Measurements from ENCODE around the gene C2orf74.

Gene C2orf74

DNA sequence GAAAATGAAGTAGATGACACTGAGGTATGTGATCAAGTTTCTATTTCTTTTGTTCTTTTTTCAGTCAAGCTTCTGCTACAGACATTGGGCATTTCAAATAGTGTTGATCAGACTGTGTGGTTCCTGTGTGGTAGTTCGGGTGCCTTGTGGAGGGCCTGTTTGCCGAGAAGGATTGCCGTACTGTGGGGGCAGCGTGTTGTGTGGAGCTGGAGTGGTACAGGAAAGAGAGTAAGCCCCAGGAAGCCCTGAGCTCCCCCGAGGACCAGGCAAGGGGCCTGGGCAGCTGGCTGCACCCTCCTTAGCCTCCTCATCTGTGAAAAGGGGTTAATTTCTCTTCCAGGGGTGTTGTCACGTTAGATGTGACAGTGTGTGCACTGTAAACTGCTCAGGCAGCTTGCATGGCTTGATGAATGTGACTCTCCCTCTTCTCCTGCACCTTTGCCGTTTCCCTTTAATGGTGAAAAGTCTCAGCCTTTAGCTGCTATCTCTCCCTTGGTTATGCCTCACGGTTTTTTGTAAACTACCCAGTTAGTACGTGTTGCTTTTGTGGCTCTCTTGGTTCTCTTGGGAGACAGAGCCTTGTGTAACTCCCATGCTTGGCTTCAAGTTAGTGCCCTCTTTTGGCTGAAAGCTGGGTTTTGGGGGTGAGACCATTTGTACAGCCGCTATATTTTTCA, 19.5 kb downstream of the C2orf74 start:
- no peak for TF ChIP-seq TAF1 (IDR thresholded peaks at IDR 0.05; ENCODE audit: low read depth)
- no peak for TF ChIP-seq CEBPB (IDR thresholded peaks at IDR 0.05)
- TF ChIP-seq, protein P1, sequence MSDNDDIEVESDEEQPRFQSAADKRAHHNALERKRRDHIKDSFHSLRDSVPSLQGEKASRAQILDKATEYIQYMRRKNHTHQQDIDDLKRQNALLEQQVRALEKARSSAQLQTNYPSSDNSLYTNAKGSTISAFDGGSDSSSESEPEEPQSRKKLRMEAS (IDR thresholded peaks at IDR 0.05): no peak
- no peak for TF ChIP-seq FOXM1 (IDR thresholded peaks at IDR 0.05; ENCODE audit: borderline replicate concordance, low read depth)
- TF ChIP-seq NFIC (IDR thresholded peaks at IDR 0.05): no peak
- TF ChIP-seq TCF12 (IDR thresholded peaks at IDR 0.05; ENCODE audit: low read depth): no peak
- TF ChIP-seq, protein P2, sequence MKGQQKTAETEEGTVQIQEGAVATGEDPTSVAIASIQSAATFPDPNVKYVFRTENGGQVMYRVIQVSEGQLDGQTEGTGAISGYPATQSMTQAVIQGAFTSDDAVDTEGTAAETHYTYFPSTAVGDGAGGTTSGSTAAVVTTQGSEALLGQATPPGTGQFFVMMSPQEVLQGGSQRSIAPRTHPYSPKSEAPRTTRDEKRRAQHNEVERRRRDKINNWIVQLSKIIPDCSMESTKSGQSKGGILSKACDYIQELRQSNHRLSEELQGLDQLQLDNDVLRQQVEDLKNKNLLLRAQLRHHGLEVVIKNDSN (IDR thresholded peaks at IDR 0.05): no peak
- TF ChIP-seq EP300 (IDR thresholded peaks at IDR 0.05; ENCODE audit: borderline replicate concordance): no peak
- TF ChIP-seq, protein P3, sequence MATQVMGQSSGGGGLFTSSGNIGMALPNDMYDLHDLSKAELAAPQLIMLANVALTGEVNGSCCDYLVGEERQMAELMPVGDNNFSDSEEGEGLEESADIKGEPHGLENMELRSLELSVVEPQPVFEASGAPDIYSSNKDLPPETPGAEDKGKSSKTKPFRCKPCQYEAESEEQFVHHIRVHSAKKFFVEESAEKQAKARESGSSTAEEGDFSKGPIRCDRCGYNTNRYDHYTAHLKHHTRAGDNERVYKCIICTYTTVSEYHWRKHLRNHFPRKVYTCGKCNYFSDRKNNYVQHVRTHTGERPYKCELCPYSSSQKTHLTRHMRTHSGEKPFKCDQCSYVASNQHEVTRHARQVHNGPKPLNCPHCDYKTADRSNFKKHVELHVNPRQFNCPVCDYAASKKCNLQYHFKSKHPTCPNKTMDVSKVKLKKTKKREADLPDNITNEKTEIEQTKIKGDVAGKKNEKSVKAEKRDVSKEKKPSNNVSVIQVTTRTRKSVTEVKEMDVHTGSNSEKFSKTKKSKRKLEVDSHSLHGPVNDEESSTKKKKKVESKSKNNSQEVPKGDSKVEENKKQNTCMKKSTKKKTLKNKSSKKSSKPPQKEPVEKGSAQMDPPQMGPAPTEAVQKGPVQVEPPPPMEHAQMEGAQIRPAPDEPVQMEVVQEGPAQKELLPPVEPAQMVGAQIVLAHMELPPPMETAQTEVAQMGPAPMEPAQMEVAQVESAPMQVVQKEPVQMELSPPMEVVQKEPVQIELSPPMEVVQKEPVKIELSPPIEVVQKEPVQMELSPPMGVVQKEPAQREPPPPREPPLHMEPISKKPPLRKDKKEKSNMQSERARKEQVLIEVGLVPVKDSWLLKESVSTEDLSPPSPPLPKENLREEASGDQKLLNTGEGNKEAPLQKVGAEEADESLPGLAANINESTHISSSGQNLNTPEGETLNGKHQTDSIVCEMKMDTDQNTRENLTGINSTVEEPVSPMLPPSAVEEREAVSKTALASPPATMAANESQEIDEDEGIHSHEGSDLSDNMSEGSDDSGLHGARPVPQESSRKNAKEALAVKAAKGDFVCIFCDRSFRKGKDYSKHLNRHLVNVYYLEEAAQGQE (IDR thresholded peaks at IDR 0.05; ENCODE audit: low read depth): no peak
- no peak for TF ChIP-seq ZBTB7A (IDR thresholded peaks at IDR 0.05; ENCODE audit: low read depth)
- no peak for TF ChIP-seq EGR1 (IDR thresholded peaks at IDR 0.05)
- no peak for TF ChIP-seq YY1 (IDR thresholded peaks at IDR 0.05; ENCODE audit: low read depth)
- TF ChIP-seq TEAD4 (IDR thresholded peaks at IDR 0.05): no peak
- TF ChIP-seq CREB1 (IDR thresholded peaks at IDR 0.05; ENCODE audit: low read depth): no peak
- no peak for TF ChIP-seq RAD21 (IDR thresholded peaks at IDR 0.05; ENCODE audit: low read depth)

DNA sequence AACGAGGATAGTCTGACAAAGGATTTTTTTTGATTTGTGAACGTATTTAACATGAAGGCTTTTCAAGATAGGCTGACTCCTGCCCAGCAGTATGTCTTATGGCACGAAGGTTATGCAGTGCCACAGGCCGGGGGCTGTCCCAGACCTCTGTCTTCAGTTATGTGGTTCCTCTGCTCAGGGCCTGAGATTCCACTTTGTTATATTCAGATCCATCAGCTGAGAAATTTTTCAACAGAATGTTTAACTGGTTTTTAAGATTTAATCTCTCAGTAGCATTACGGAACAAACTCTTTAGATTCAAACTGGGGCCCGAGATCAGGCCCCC, 20.0 kb downstream of the C2orf74 start:
- TF ChIP-seq, protein P1 (IDR thresholded peaks at IDR 0.05): no peak
- TF ChIP-seq TAF1 (IDR thresholded peaks at IDR 0.05; ENCODE audit: low read depth) (no peak), FOXM1 (IDR thresholded peaks at IDR 0.05; ENCODE audit: borderline replicate concordance, low read depth) (no peak), NFIC (IDR thresholded peaks at IDR 0.05) (no peak), TCF12 (IDR thresholded peaks at IDR 0.05; ENCODE audit: low read depth) (no peak), CREB1 (IDR thresholded peaks at IDR 0.05; ENCODE audit: low read depth) (no peak), RAD21 (IDR thresholded peaks at IDR 0.05; ENCODE audit: low read depth) (no peak), CEBPB (IDR thresholded peaks at IDR 0.05) (no peak), YY1 (IDR thresholded peaks at IDR 0.05; ENCODE audit: low read depth) (no peak), EGR1 (IDR thresholded peaks at IDR 0.05) (no peak), ZBTB7A (IDR thresholded peaks at IDR 0.05; ENCODE audit: low read depth) (no peak), TEAD4 (IDR thresholded peaks at IDR 0.05) (no peak), EP300 (IDR thresholded peaks at IDR 0.05; ENCODE audit: borderline replicate concordance) (no peak)
- TF ChIP-seq, protein P2 (IDR thresholded peaks at IDR 0.05): no peak
- TF ChIP-seq, protein P3 (IDR thresholded peaks at IDR 0.05; ENCODE audit: low read depth): no peak

DNA sequence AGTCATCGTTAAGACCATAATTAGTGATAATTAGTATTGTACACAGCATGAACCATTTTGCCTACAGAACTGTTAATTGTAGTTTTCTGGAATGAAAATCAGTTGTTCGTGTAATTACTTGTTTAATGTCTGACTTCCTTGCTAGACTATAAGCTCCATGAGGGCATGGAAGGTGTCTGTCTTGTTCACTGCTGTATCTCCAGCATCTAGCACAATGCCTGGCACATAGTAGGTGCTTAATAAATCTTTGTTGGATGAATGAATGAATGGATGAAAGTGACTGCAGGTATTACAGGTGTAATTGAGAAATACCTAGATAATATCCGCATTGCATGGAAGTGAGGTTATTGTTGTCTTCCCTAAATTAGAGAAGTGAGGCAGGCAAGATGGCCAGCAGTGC, 21.8 kb downstream of the C2orf74 start:
- TF ChIP-seq EGR1 (IDR thresholded peaks at IDR 0.05): no peak
- no peak for TF ChIP-seq RAD21 (IDR thresholded peaks at IDR 0.05; ENCODE audit: low read depth)
- TF ChIP-seq CREB1 (IDR thresholded peaks at IDR 0.05; ENCODE audit: low read depth): no peak
- TF ChIP-seq, protein P1 (IDR thresholded peaks at IDR 0.05): no peak
- no peak for TF ChIP-seq TAF1 (IDR thresholded peaks at IDR 0.05; ENCODE audit: low read depth)
- no peak for TF ChIP-seq TEAD4 (IDR thresholded peaks at IDR 0.05)
- no peak for TF ChIP-seq TCF12 (IDR thresholded peaks at IDR 0.05; ENCODE audit: low read depth)
- no peak for TF ChIP-seq YY1 (IDR thresholded peaks at IDR 0.05; ENCODE audit: low read depth)
- no peak for TF ChIP-seq ZBTB7A (IDR thresholded peaks at IDR 0.05; ENCODE audit: low read depth)
- no peak for TF ChIP-seq EP300 (IDR thresholded peaks at IDR 0.05; ENCODE audit: borderline replicate concordance)
- TF ChIP-seq, protein P3 (IDR thresholded peaks at IDR 0.05; ENCODE audit: low read depth): no peak
- TF ChIP-seq CEBPB (IDR thresholded peaks at IDR 0.05): no peak
- no peak for TF ChIP-seq NFIC (IDR thresholded peaks at IDR 0.05)
- no peak for TF ChIP-seq FOXM1 (IDR thresholded peaks at IDR 0.05; ENCODE audit: borderline replicate concordance, low read depth)
- TF ChIP-seq, protein P2 (IDR thresholded peaks at IDR 0.05): no peak

Data from Ishikawa (cell line).